ENCODE data around the gene OR6Y1. TPM values are rescaled to one million over a fixed set of nuclear protein-coding genes. Genes with fewer than 3 reads are reported as not detected.

Gene OR6Y1
- total RNA-seq, 1 experiment from 2014 or later, result not detected

DNA sequence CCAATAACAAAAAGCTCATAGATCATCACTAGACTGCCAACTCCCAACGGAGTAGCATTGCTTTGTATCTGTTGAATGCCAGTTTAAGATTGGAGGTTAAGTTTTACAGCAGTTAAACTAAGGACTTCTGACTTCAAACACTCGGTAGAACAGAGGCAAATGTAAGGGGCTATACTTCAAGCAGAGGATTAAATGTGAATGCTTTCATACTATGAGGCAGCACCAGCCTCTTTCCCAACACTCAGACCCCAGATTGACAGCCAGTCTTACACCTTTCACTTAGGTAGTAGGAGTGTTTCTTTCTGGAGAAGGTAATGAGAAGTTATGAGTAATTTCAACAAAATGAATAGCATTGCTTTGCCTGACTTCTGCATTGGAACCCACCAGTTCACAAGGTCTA lies 59.4 kb downstream of the OR6Y1 start:
- Mint-ChIP-seq H3K36me3 (ENCODE audit: insufficient read depth, unreplicated experiment) (no peaks in the 10 kb centered on the region), H3K4me1 (ENCODE audit: low read depth, unreplicated experiment) (no peaks in the 10 kb centered on the region), H3K4me3 (ENCODE audit: low read depth, unreplicated experiment) (no peak overlapping the region), H3K27me3 (ENCODE audit: unreplicated experiment) (peaks cover 24% of the 10 kb centered on the region), H3K27ac (ENCODE audit: unreplicated experiment) (no peak overlapping the region), H3K9me3 (ENCODE audit: low read depth, unreplicated experiment) (no peaks in the 10 kb centered on the region)
- intact Hi-C loops (cut with micrococcal nuclease; ENCODE audit: unreplicated experiment), result loop anchor here (2.0 to 5.0 kb wide), 2 partner anchors 247 to 292 kb away; no protein-coding TSS in a partner anchor
- BruUV-seq (replicated peaks), result no TSS peak
- CTCF ChIA-PET, result no interaction called here
- TF ChIP-seq, protein P1, sequence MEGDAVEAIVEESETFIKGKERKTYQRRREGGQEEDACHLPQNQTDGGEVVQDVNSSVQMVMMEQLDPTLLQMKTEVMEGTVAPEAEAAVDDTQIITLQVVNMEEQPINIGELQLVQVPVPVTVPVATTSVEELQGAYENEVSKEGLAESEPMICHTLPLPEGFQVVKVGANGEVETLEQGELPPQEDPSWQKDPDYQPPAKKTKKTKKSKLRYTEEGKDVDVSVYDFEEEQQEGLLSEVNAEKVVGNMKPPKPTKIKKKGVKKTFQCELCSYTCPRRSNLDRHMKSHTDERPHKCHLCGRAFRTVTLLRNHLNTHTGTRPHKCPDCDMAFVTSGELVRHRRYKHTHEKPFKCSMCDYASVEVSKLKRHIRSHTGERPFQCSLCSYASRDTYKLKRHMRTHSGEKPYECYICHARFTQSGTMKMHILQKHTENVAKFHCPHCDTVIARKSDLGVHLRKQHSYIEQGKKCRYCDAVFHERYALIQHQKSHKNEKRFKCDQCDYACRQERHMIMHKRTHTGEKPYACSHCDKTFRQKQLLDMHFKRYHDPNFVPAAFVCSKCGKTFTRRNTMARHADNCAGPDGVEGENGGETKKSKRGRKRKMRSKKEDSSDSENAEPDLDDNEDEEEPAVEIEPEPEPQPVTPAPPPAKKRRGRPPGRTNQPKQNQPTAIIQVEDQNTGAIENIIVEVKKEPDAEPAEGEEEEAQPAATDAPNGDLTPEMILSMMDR (IDR thresholded peaks at IDR 0.05; ENCODE audit: unreplicated experiment), result no peak
- DNase-seq, result no peak

Other genes starting within 250 kb of the OR6Y1 start
- not detected in 2 replicates for gene CD1B, start 222.9 kb downstream of the OR6Y1 start, total RNA-seq (2022)
- not detected in 2 replicates for gene CD1E, start 200.5 kb downstream of the OR6Y1 start, total RNA-seq (2022)
- not detected in 2 replicates for gene OR10T2, start 154.9 kb downstream of the OR6Y1 start, total RNA-seq (2022)
- gene OR10K2, start 128.2 kb downstream of the OR6Y1 start, total RNA-seq (2022), result not detected in 2 replicates
- gene OR10K1, start 92.6 kb downstream of the OR6Y1 start, total RNA-seq (2022), result not detected in 2 replicates
- gene OR10R2, start 82.2 kb downstream of the OR6Y1 start, total RNA-seq (2022), result not detected in 2 replicates
- not detected in 2 replicates for gene OR6P1, start 16.2 kb upstream of the OR6Y1 start, total RNA-seq (2022)
- not detected in 2 replicates for gene OR10X1, start 25.5 kb upstream of the OR6Y1 start, total RNA-seq (2022)
- not detected in 2 replicates for gene OR10Z1, start 50.9 kb upstream of the OR6Y1 start, total RNA-seq (2022)
- 0.49 and 0.66 TPM in 2 replicates for gene SPTA1, start 132.3 kb upstream of the OR6Y1 start, total RNA-seq (2022)
- not detected in 2 replicates for gene OR6K2, start 146.2 kb upstream of the OR6Y1 start, total RNA-seq (2022)
- not detected in 2 replicates for gene OR6K3, start 166.3 kb upstream of the OR6Y1 start, total RNA-seq (2022)
- not detected in 2 replicates for gene OR6K6, start 200.3 kb upstream of the OR6Y1 start, total RNA-seq (2022)
- gene OR6N1, start 217.8 kb upstream of the OR6Y1 start, total RNA-seq (2022), result not detected in 2 replicates
- gene OR6N2, start 226.8 kb upstream of the OR6Y1 start, total RNA-seq (2022), result not detected in 2 replicates